Regular cardiac myocyte (primary cell): ENCODE data around the gene FGF16. TPM values are rescaled to one million over a fixed set of nuclear protein-coding genes. Genes with fewer than 3 reads are reported as not detected.

ENCODE experiments used
- total RNA-seq: library from RNA; depleted of rRNA; stranded (reverse); fragments of >200 nt; gene quantifications from 2 replicates; pipeline ENCODE4 v1.2.3, GENCODE V29; 2014

Gene FGF16
- total RNA-seq, result under 0.01 and 1.3 TPM in 2 replicates

GRCh38 chrX:77446908-77447652, at the start of gene FGF16:
FGF16 (plus strand) TSS chrX:77447389; CDS start chrX:77447675, 286 bp downstream.

